Left colon (tissue), 2 donors: ENCODE results near the gene TCF3. TPM values are rescaled to one million over a fixed set of nuclear protein-coding genes. Genes with fewer than 3 reads are reported as not detected.

Experiments
- total RNA-seq, 2 donors: library from RNA; stranded (reverse); fragmentation: NEBNext Ultra II Directional; extraction: Animal tissue kit (Norgen Biotek cat#: 25700); gene quantifications; one replicate each; pipeline ENCODE4 v1.2.1, GENCODE V29; 2021
- donor health status: DM: no; HTN: no; CAD: no.
- donor health status: DM: yes; HTN: yes; CAD: no.

The TCF3 gene
- total RNA-seq, 2 donors from 2014 or later: 64.1 to 64.7 TPM

Other genes with a start within 250 kb of the TCF3 start
- 100 to 1,000 TPM in 1 of 2 donors, 10 to 100 TPM in 1; 82.1 to 106 TPM for gene DAZAP1, start 245.0 kb downstream of the TCF3 start, total RNA-seq
- gene RPS15, start 214.2 kb downstream of the TCF3 start, total RNA-seq: 100 to 1,000 TPM; 908 to 922 TPM
- under 1 TPM; 0.18 to 0.56 TPM for gene APC2, start 202.5 kb downstream of the TCF3 start, total RNA-seq
- gene C19orf25, start 173.4 kb downstream of the TCF3 start, total RNA-seq: 10 to 100 TPM; 34.2 to 35.7 TPM
- 1 to 10 TPM; 3.2 to 4.6 TPM for gene PCSK4, start 162.3 kb downstream of the TCF3 start, total RNA-seq
- gene REEP6, start 161.4 kb downstream of the TCF3 start, total RNA-seq: 1 to 10 TPM; 3.5 to 4.1 TPM
- 1 to 10 TPM; 2.0 to 5.4 TPM for gene ADAMTSL5, start 139.6 kb downstream of the TCF3 start, total RNA-seq
- not detected for gene PLK5, start 128.5 kb downstream of the TCF3 start, total RNA-seq
- 10 to 100 TPM; 22.3 to 24.8 TPM for gene MEX3D, start 84.3 kb downstream of the TCF3 start, total RNA-seq
- 10 to 100 TPM; 47.7 to 57.5 TPM for gene MBD3, start 59.8 kb downstream of the TCF3 start, total RNA-seq
- gene UQCR11, start 47.2 kb downstream of the TCF3 start, total RNA-seq: 100 to 1,000 TPM; 337 to 359 TPM
- not detected for gene ONECUT3, start 100.9 kb upstream of the TCF3 start, total RNA-seq
- gene ATP8B3, start 159.7 kb upstream of the TCF3 start, total RNA-seq: under 1 TPM; 0.52 to 0.84 TPM
- 10 to 100 TPM; 41.9 to 43.0 TPM for gene REXO1, start 195.9 kb upstream of the TCF3 start, total RNA-seq
- 10 to 100 TPM; 30.6 to 35.9 TPM for gene KLF16, start 211.0 kb upstream of the TCF3 start, total RNA-seq
- 10 to 100 TPM; 61.5 to 63.5 TPM for gene ABHD17A, start 232.9 kb upstream of the TCF3 start, total RNA-seq